GM12878 (cell line): ENCODE data around the gene HIVEP1. TPM values are rescaled to one million over a fixed set of nuclear protein-coding genes. Genes with fewer than 3 reads are reported as not detected.

Experiments
- ASH2L ChIP-seq: fragments of 300-600, 200-600 bp; sonication (generic); IDR thresholded peaks from 2 replicates; pipeline ENCODE4 v1.6.1; 2017; ENCODE audit warnings: low read depth, mild to moderate bottlenecking, borderline replicate concordance
- DPF2 ChIP-seq: fragments of 450-650 bp; IDR thresholded peaks from 2 replicates; pipeline ENCODE4 v1.6.1; 2017; ENCODE audit warnings: mild to moderate bottlenecking
- MEF2A ChIP-seq: IDR thresholded peaks from 2 replicates; pipeline ENCODE4 v1.6.1; 2011; ENCODE audit warnings: low read depth, mild to moderate bottlenecking, low read length, moderate library complexity; ENCODE audit not compliant: insufficient read depth
- NBN ChIP-seq: fragments of 450-650 bp; IDR thresholded peaks from 2 replicates; pipeline ENCODE4 v1.6.1; 2016
- NFXL1 ChIP-seq: fragments of 450-650 bp; IDR thresholded peaks from 2 replicates; pipeline ENCODE4 v1.6.1; 2017; ENCODE audit warnings: antibody characterized with exemption, mild to moderate bottlenecking, borderline replicate concordance
- NFYA ChIP-seq: IDR thresholded peaks from 2 replicates; pipeline ENCODE4 v1.6.1; 2011; ENCODE audit warnings: low read depth, mild to moderate bottlenecking, low read length, improper control_type of control experiment, borderline replicate concordance
- RCOR1 ChIP-seq: conservative IDR thresholded peaks from 2 replicates; pipeline ENCODE4 v1.6.1; 2012; ENCODE audit warnings: low read depth, low read length, improper control_type of control experiment
- SMC3 ChIP-seq: IDR thresholded peaks from 2 replicates; pipeline ENCODE4 v1.6.1; 2011; ENCODE audit warnings: low read length, improper control_type of control experiment, borderline replicate concordance
- SREBF1 ChIP-seq: IDR thresholded peaks from 2 replicates; pipeline ENCODE4 v1.6.1; 2012; ENCODE audit warnings: mild to moderate bottlenecking, low read length
- SUPT20H ChIP-seq: IDR thresholded peaks from 2 replicates; pipeline ENCODE4 v1.6.1; 2011; ENCODE audit warnings: low read depth, mild to moderate bottlenecking, low read length, moderate library complexity, borderline replicate concordance; ENCODE audit not compliant: control insufficient read depth
- TCF12 ChIP-seq: IDR thresholded peaks from 2 replicates; pipeline ENCODE4 v1.6.1; 2011; ENCODE audit warnings: low read depth, mild to moderate bottlenecking, low read length
- YY1 ChIP-seq: IDR thresholded peaks from 2 replicates; pipeline ENCODE4 v1.6.1; 2011; ENCODE audit warnings: low read depth, mild to moderate bottlenecking, low read length
- polyA plus RNA-seq, 11 experiments: library from polyadenylated mRNA; depleted of rRNA in 4 of 11; unstranded in 6 of 11; stranded (reverse) in 5 of 11; fragments of >200 nt; fragmentation: Nextera tagmentation in 4 of 11; fragmentation: Illumina TruSeq in 1 of 11; extraction: Ambion mirVana in 4 of 11; extraction: Trizol in 1 of 11; gene quantifications; 1 replicate in 1 of 11; 2 replicates in 10 of 11; pipeline versions ENCODE4 v1.2.1 to v1.2.3, GENCODE V29; 2011 to 2016; ENCODE audit warnings: inconsistent platforms in 2 of 11, missing spikeins in 2 of 11, low read depth in 1 of 11
- total RNA-seq, 4 experiments: library from RNA; depleted of rRNA in 3 of 4; stranded (reverse); fragments of >200 nt in 3 of 4; fragmentation: Illumina TruSeq in 1 of 4; extraction: Trizol in 1 of 4; gene quantifications; 2 replicates each; pipeline versions ENCODE4 v1.2.1 to v1.2.3, GENCODE V29; 2013 to 2021
- TF ChIP-seq, protein P1 (sequence below): fragments of 450-650 bp; IDR thresholded peaks from 2 replicates; pipeline ENCODE4 v1.6.1; 2016; ENCODE audit warnings: mild to moderate bottlenecking, moderate library complexity, borderline replicate concordance
- TF ChIP-seq, protein P2 (sequence below), 3 experiments: IDR thresholded peaks in 2 of 3; conservative IDR thresholded peaks in 1 of 3; 2 replicates each; pipeline ENCODE4 v1.5.1; 2011; ENCODE audit warnings: low read depth in 3 of 3, low read length in 3 of 3, mild to moderate bottlenecking in 3 of 3, control low read depth in 2 of 3, moderate library complexity in 2 of 3, inconsistent platforms in 1 of 3, mixed read lengths in 1 of 3; ENCODE audit not compliant: control insufficient read depth in 2 of 3, insufficient read depth in 1 of 3; ENCODE audit errors: extremely low read depth in 1 of 3
- TF ChIP-seq, protein P3 (sequence below): fragments of 450-650 bp; IDR thresholded peaks from 2 replicates; pipeline ENCODE4 v1.6.1; 2017; ENCODE audit warnings: mild to moderate bottlenecking, low read depth, inconsistent platforms; ENCODE audit not compliant: poor library complexity, severe bottlenecking
- TF ChIP-seq, protein P4 (sequence below): fragments of 450-650 bp; IDR thresholded peaks from 2 replicates; pipeline ENCODE4 v1.6.1; 2017; ENCODE audit warnings: borderline replicate concordance
- TF ChIP-seq, protein P5 (sequence below): IDR thresholded peaks from 2 replicates; pipeline ENCODE4 v1.6.1; 2011; ENCODE audit warnings: low read depth, mild to moderate bottlenecking, low read length, moderate library complexity, borderline replicate concordance; ENCODE audit errors: extremely low read depth

Gene HIVEP1
- total and polyA plus RNA-seq, 10 of the 15 experiments (the other 5 are each of a cell fraction or from before 2014, with no cell fraction given) = 4.3 to 37.5 (median 21.6) TPM

DNA sequence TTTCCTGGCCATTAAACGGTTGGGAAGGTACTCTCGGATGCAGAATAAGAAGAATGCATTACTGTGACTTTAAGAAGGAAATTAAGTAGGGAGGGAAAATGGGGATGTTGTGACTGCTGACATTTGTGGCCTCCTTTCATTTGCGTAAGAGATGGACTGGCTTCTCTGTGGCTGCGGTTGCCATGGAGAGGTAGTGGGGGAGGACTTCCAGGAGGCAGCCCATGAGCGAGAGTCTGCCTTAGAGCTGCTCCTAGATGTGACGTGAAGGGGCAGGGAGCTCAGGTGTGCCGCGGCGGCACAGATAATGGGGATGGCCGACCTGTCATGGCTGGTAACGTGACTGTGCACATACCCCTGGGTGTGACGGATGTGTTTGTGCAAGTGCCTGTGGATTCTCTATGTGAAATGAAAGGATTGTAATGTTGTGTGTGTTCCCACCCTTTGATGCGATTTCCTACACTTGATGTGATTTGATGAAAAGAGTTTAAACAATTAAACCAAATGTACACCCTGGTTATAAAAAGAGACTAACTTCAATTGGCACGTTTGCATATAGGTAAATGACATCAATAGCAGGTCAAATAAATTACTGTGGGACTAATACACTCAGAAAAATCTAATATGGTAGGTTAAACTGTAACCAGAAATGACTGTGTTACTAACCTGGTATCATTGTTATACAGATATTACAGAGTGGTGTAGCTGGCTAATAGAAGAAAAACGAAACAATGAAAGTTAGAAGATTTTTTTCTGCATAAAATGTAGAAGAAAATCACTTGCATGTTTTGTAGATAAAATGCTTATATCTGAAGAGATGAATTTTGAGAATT lies 48.9 kb downstream of the HIVEP1 start (continued):
- TF ChIP-seq NFXL1 (no peak), SUPT20H (no peak), DPF2 (peak; percentile 89), RCOR1 (no peak), SMC3 (peak; percentile 4; the same call in 1 of the 2 replicates), ASH2L (no peak), MEF2A (0 out of 2 replicates have a peak, but pooled peaks have one; percentile 49), SREBF1 (no peak), TCF12 (peak; percentile 63; the same call in 1 of the 2 replicates), NFYA (no peak), YY1 (0 out of 2 replicates have a peak, but pooled peaks have one; percentile 18), NBN (peak; percentile 88; the same call in 1 of the 2 replicates)
- TF ChIP-seq, protein P1, sequence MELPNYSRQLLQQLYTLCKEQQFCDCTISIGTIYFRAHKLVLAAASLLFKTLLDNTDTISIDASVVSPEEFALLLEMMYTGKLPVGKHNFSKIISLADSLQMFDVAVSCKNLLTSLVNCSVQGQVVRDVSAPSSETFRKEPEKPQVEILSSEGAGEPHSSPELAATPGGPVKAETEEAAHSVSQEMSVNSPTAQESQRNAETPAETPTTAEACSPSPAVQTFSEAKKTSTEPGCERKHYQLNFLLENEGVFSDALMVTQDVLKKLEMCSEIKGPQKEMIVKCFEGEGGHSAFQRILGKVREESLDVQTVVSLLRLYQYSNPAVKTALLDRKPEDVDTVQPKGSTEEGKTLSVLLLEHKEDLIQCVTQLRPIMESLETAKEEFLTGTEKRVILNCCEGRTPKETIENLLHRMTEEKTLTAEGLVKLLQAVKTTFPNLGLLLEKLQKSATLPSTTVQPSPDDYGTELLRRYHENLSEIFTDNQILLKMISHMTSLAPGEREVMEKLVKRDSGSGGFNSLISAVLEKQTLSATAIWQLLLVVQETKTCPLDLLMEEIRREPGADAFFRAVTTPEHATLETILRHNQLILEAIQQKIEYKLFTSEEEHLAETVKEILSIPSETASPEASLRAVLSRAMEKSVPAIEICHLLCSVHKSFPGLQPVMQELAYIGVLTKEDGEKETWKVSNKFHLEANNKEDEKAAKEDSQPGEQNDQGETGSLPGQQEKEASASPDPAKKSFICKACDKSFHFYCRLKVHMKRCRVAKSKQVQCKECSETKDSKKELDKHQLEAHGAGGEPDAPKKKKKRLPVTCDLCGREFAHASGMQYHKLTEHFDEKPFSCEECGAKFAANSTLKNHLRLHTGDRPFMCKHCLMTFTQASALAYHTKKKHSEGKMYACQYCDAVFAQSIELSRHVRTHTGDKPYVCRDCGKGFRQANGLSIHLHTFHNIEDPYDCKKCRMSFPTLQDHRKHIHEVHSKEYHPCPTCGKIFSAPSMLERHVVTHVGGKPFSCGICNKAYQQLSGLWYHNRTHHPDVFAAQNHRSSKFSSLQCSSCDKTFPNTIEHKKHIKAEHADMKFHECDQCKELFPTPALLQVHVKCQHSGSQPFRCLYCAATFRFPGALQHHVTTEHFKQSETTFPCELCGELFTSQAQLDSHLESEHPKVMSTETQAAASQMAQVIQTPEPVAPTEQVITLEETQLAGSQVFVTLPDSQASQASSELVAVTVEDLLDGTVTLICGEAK = no peak
- TF ChIP-seq, protein P2, sequence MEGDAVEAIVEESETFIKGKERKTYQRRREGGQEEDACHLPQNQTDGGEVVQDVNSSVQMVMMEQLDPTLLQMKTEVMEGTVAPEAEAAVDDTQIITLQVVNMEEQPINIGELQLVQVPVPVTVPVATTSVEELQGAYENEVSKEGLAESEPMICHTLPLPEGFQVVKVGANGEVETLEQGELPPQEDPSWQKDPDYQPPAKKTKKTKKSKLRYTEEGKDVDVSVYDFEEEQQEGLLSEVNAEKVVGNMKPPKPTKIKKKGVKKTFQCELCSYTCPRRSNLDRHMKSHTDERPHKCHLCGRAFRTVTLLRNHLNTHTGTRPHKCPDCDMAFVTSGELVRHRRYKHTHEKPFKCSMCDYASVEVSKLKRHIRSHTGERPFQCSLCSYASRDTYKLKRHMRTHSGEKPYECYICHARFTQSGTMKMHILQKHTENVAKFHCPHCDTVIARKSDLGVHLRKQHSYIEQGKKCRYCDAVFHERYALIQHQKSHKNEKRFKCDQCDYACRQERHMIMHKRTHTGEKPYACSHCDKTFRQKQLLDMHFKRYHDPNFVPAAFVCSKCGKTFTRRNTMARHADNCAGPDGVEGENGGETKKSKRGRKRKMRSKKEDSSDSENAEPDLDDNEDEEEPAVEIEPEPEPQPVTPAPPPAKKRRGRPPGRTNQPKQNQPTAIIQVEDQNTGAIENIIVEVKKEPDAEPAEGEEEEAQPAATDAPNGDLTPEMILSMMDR (IDR thresholded peaks at IDR 0.05 in 2 of 3, conservative IDR thresholded peaks at IDR 0.05 in 1 of 3; ENCODE audit: control insufficient read depth in 2 of 3, extremely low read depth in 1 of 3, insufficient read depth in 1 of 3, low read depth in 3 of 3, low read length in 3 of 3) = no peak
- TF ChIP-seq, protein P3, sequence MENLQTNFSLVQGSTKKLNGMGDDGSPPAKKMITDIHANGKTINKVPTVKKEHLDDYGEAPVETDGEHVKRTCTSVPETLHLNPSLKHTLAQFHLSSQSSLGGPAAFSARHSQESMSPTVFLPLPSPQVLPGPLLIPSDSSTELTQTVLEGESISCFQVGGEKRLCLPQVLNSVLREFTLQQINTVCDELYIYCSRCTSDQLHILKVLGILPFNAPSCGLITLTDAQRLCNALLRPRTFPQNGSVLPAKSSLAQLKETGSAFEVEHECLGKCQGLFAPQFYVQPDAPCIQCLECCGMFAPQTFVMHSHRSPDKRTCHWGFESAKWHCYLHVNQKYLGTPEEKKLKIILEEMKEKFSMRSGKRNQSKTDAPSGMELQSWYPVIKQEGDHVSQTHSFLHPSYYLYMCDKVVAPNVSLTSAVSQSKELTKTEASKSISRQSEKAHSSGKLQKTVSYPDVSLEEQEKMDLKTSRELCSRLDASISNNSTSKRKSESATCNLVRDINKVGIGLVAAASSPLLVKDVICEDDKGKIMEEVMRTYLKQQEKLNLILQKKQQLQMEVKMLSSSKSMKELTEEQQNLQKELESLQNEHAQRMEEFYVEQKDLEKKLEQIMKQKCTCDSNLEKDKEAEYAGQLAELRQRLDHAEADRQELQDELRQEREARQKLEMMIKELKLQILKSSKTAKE = peak; percentile 81
- TF ChIP-seq, protein P4, sequence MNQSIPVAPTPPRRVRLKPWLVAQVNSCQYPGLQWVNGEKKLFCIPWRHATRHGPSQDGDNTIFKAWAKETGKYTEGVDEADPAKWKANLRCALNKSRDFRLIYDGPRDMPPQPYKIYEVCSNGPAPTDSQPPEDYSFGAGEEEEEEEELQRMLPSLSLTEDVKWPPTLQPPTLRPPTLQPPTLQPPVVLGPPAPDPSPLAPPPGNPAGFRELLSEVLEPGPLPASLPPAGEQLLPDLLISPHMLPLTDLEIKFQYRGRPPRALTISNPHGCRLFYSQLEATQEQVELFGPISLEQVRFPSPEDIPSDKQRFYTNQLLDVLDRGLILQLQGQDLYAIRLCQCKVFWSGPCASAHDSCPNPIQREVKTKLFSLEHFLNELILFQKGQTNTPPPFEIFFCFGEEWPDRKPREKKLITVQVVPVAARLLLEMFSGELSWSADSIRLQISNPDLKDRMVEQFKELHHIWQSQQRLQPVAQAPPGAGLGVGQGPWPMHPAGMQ = no peak
- TF ChIP-seq, protein P5, sequence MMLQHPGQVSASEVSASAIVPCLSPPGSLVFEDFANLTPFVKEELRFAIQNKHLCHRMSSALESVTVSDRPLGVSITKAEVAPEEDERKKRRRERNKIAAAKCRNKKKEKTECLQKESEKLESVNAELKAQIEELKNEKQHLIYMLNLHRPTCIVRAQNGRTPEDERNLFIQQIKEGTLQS = no peak
